Measurements from ENCODE around the gene HAND2.

Gene HAND2

DNA sequence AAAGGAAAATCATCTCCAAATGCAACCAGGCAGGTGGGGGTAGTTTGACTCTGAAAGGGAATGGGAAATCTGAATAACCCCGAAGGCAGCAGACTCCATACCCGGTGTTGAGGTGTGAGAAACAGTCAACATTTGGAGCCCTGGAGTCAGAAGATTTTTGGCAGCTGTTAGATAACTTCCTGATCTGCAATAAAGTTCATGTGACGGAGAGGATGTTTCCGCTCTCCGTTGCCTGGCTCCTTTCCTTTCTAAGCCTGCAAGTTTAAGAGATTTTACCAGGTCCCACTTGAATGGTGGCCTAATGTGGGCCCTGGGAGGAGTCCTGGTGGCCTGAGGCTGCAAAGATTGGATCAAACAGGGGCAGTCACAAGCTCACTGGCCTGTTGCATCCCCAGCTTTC, 27.7 kb downstream of the HAND2 start:
- no peaks in the 10 kb centered on the region for H3K36me3 ChIP-seq (ENCODE audit: insufficient read depth, low read length)
- H3K4me3 ChIP-seq (ENCODE audit: low read depth in 1 of 2, low read length in 2 of 2): no peak overlapping the region
- H3K9me3 ChIP-seq (ENCODE audit: insufficient read depth, low read length, severe bottlenecking): no peaks in the 10 kb centered on the region
- no peak overlapping the region for H2AFZ ChIP-seq (ENCODE audit: low read depth, low read length)
- H3K4me2 ChIP-seq (ENCODE audit: insufficient read depth, low read length): no peak overlapping the region
- ATAC-seq (ENCODE audit: insufficient read depth, low read depth) (no peak), DNase-seq (no peak)
- H3K27me3 ChIP-seq (ENCODE audit: insufficient read depth, low read length, poor library complexity): no peaks in the 10 kb centered on the region
- H3K79me2 ChIP-seq (ENCODE audit: insufficient read depth, low read length): no peaks in the 10 kb centered on the region
- H3K9ac ChIP-seq (ENCODE audit: low read depth, low read length): no peak overlapping the region
- no peak overlapping the region for H3K27ac ChIP-seq (ENCODE audit: low read length)
- H3K4me1 ChIP-seq (ENCODE audit: insufficient read depth, low read length): no peaks in the 10 kb centered on the region
- H4K20me1 ChIP-seq (ENCODE audit: insufficient read depth, low read length): no peaks in the 10 kb centered on the region
- no peak for TF ChIP-seq CTCF (IDR thresholded peaks at IDR 0.05; ENCODE audit: borderline replicate concordance, extremely low read depth, low read length, poor library complexity, severe bottlenecking)
- TF ChIP-seq EZH2 (IDR thresholded peaks at IDR 0.05; ENCODE audit: borderline replicate concordance, low read depth, low read length, severe bottlenecking): no peak

DNA sequence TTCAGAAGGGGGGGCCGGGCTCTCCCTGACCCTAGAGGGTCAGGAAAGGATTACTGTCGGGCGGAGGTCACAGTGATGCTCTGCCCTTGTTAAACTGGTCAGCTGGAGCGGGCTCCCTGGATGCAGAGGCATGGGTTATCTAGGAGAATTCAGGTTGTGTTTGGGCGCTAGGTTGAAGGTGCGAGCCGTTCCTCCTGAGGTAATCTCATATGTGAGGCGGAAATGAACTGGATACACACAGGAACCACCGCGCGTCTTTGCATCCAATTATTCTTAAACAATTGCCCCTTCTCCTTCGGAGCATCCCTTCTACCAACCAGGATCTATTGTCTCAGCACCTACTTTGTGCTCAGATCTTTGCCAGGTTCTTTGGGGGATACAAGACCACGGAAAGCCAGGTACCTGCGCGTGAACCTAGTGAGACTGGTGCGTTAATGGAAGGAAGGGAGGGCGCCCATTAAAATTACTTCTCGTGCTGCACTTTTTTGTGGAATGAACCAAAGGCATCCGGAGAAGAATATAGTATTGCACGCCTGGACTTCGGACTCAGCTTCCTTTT, 28.4 kb downstream of the HAND2 start:
- no peaks in the 10 kb centered on the region for H3K4me1 ChIP-seq (ENCODE audit: insufficient read depth, low read length)
- no peaks in the 10 kb centered on the region for H3K79me2 ChIP-seq (ENCODE audit: insufficient read depth, low read length)
- no peaks in the 10 kb centered on the region for H3K9me3 ChIP-seq (ENCODE audit: insufficient read depth, low read length, severe bottlenecking)
- H2AFZ ChIP-seq (ENCODE audit: low read depth, low read length): no peak overlapping the region
- no peak overlapping the region for H3K4me2 ChIP-seq (ENCODE audit: insufficient read depth, low read length)
- H4K20me1 ChIP-seq (ENCODE audit: insufficient read depth, low read length): no peaks in the 10 kb centered on the region
- no peak for ATAC-seq (ENCODE audit: insufficient read depth, low read depth)
- H3K36me3 ChIP-seq (ENCODE audit: insufficient read depth, low read length): no peaks in the 10 kb centered on the region
- no peaks in the 10 kb centered on the region for H3K27me3 ChIP-seq (ENCODE audit: insufficient read depth, low read length, poor library complexity)
- no peak for DNase-seq
- H3K9ac ChIP-seq (ENCODE audit: low read depth, low read length): no peak overlapping the region
- no peak overlapping the region for H3K27ac ChIP-seq (ENCODE audit: low read length)
- TF ChIP-seq EZH2 (IDR thresholded peaks at IDR 0.05; ENCODE audit: borderline replicate concordance, low read depth, low read length, severe bottlenecking) (no peak), CTCF (IDR thresholded peaks at IDR 0.05; ENCODE audit: borderline replicate concordance, extremely low read depth, low read length, poor library complexity, severe bottlenecking) (no peak)
- no peak overlapping the region for H3K4me3 ChIP-seq (ENCODE audit: low read depth in 1 of 2, low read length in 2 of 2)

- ATAC-seq (ENCODE audit: insufficient read depth, low read depth) (no peak), DNase-seq (no peak)
- no peak overlapping the region for H2AFZ ChIP-seq (ENCODE audit: low read depth, low read length)
- H3K36me3 ChIP-seq (ENCODE audit: insufficient read depth, low read length): no peaks in the 10 kb centered on the region
- no peak overlapping the region for H3K27ac ChIP-seq (ENCODE audit: low read length)
- no peaks in the 10 kb centered on the region for H4K20me1 ChIP-seq (ENCODE audit: insufficient read depth, low read length)
- no peaks in the 10 kb centered on the region for H3K27me3 ChIP-seq (ENCODE audit: insufficient read depth, low read length, poor library complexity)
- H3K4me1 ChIP-seq (ENCODE audit: insufficient read depth, low read length): no peaks in the 10 kb centered on the region
- H3K9me3 ChIP-seq (ENCODE audit: insufficient read depth, low read length, severe bottlenecking): no peaks in the 10 kb centered on the region
- H3K4me2 ChIP-seq (ENCODE audit: insufficient read depth, low read length): no peak overlapping the region
- H3K9ac ChIP-seq (ENCODE audit: low read depth, low read length): no peak overlapping the region
- TF ChIP-seq EZH2 (IDR thresholded peaks at IDR 0.05; ENCODE audit: borderline replicate concordance, low read depth, low read length, severe bottlenecking): no peak
- H3K4me3 ChIP-seq (ENCODE audit: low read depth in 1 of 2, low read length in 2 of 2): no peak overlapping the region
- H3K79me2 ChIP-seq (ENCODE audit: insufficient read depth, low read length): no peaks in the 10 kb centered on the region
Measured at GRCh38 chr4:173500841-173501591, 29.0 kb downstream of the HAND2 start.

DNA sequence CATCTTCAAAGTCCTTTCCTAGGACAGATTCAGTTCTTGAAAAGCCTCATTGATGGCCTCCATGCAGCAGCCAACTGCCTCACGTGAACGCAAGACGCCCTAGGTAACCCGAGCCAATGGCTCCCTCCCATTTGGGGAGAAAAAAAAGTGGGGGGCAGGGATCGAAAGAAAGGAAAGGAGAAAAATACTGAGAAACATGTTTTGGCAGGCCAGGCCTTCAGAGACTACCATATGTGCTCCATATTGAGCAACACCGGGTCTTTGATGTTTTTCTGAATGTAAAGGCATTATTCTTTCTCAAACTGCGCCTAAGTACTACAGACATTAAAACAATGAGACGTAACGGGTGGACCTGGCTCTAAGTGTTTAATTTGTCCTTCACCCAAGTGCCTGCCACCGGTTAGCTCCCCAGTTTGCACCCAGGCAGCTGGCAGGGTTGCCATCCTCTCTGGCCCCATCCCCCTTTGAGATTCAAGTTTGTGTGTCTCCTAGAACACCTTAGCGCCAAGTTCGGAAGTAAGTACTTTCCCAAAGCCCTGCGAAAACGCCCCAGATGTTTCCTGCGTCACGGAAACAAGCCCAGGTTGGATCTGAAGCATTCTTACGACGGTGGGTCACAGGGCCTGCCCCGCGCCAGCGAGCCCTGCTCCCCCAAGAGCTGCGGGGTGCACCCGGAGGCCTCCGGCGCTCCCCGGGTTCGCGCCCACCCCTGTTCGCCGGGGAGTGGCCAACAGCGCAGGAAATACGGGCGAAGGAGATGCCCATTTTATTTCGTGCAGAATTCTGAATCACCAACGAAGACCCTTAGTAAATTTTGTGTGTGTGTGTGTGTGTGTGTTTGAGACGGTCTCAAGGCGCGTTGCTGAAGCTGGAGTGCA, 30.1 kb downstream of the HAND2 start:
- no peaks in the 10 kb centered on the region for H3K36me3 ChIP-seq (ENCODE audit: insufficient read depth, low read length)
- no peaks in the 10 kb centered on the region for H3K79me2 ChIP-seq (ENCODE audit: insufficient read depth, low read length)
- H4K20me1 ChIP-seq (ENCODE audit: insufficient read depth, low read length): no peaks in the 10 kb centered on the region
- H3K4me1 ChIP-seq (ENCODE audit: insufficient read depth, low read length): no peaks in the 10 kb centered on the region
- DNase-seq (no peak), ATAC-seq (ENCODE audit: insufficient read depth, low read depth) (no peak)
- H3K4me2 ChIP-seq (ENCODE audit: insufficient read depth, low read length): no peak overlapping the region
- TF ChIP-seq EZH2 (IDR thresholded peaks at IDR 0.05; ENCODE audit: borderline replicate concordance, low read depth, low read length, severe bottlenecking): no peak
- no peak for TF ChIP-seq CTCF (IDR thresholded peaks at IDR 0.05; ENCODE audit: borderline replicate concordance, extremely low read depth, low read length, poor library complexity, severe bottlenecking)
- no peak overlapping the region for H3K4me3 ChIP-seq (ENCODE audit: low read depth in 1 of 2, low read length in 2 of 2)
- H2AFZ ChIP-seq (ENCODE audit: low read depth, low read length): no peak overlapping the region
- H3K27me3 ChIP-seq (ENCODE audit: insufficient read depth, low read length, poor library complexity): no peaks in the 10 kb centered on the region
- H3K9ac ChIP-seq (ENCODE audit: low read depth, low read length): no peak overlapping the region
- no peaks in the 10 kb centered on the region for H3K9me3 ChIP-seq (ENCODE audit: insufficient read depth, low read length, severe bottlenecking)
- no peak overlapping the region for H3K27ac ChIP-seq (ENCODE audit: low read length)

Measured in DND-41 (cell line).